NCI-H774 (cell line): Measurements from ENCODE around the gene SCFD2.
A peak's percentile ranks its signal among the peaks of the same experiment; 100 is the strongest.
"Not testable (repeated sequence)": the region's sequence is repeated elsewhere in the genome, so short reads cannot be mapped to it uniquely, and the experiment has no call there.

Experiments used
- DNase-seq: peaks from one replicate; lab custom pipeline; 2025; lab: John Stamatoyannopoulos, UW

The SCFD2 gene

DNA sequence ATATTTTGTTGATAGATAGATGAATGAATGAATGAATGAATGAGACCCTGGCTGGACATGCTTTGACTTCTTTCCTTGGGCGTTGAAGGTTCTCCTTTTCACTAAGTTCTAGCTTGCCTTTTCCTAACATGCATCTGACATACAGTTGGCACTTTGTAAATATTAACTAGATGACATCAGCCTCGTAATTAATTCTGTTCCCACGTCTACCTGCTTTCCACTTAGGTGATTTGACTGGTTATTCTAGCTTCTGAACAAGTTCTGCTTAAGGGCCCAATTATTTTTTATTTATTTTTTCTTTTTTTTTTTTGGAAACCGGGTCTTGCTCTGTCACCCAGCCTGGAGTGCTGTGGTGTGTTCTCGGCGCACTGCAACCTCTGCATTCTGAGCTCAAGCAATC is 517.6 kb downstream of the SCFD2 start:
- DNase-seq, result peak; percentile 57

DNA sequence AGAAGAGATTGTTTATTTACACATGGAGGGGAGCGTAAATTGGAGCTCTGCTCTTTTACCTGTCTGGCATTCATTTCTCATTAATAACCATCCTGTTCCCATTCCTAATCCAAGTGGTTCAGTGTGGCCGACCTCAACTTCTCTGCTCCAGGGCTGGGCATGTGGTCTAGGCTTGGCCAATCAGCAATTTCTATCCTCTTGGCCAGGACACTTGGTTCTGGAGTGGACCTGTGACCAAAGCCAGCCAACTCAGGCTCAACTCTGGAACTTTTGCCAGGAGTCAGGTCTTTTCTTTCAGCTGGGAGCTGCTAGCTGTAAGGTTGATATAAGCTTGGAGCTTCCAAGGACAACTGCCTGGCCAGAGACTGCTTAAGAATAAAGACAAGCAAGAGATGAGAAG is 519.4 kb downstream of the SCFD2 start:
- no peak for DNase-seq

DNA sequence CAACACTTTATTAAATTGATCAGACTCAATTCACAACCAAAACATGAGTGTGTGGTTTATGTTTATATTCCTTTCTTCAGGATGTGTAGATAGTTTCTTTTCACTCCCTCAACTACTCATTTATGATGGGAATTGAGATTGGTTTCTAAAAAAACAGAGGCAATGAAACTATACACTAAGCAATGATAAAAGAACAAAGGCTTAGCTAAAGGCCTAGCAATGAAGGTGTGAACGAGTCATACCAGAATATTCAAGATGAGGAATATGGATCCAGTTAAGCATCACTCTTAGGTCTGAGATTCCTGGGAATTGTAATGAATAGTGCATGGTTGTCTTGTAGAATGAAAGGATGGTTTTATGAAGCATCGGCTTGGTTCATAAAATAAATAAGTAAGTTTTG is 521.3 kb downstream of the SCFD2 start:
- no peak for DNase-seq

DNA sequence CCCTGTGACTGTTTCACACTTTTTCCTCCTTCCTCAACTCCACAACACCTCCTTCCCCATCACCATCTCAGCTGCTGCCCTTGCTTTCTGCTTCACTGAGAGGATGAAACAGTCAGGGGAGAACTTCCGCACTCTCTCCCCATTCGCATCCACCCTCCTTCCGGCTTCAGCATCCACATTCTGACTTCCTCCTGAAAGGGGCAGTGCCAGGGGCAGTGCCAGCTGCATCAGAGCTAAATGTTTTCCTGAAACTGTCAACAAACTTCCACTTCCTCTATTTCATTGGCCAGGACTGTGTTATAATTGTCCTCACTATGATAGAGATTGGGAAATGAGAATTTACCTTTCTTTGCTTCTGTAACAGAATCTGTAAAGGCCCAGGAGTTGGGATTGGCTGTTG is 521.9 kb downstream of the SCFD2 start:
- no peak for DNase-seq

DNA sequence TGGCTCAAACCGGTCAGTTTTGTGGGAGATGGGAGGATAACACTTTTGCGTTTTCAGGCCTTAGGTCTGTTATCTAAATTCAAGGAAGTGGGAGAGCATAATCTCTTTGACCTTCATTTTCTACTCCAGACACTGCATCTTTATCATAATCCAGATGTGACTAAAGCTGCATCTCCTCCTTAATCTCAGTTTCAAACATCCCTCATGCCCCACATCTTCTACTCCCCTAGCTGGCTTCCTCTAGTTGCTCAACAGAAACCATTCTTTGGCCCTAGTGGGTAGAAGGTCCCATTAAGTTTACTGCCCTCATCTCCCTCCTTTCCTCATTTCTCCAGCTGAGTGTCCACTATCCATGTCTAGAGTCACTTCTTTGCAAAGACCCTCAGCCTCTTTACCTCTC is 522.5 kb downstream of the SCFD2 start:
- no peak for DNase-seq

DNA sequence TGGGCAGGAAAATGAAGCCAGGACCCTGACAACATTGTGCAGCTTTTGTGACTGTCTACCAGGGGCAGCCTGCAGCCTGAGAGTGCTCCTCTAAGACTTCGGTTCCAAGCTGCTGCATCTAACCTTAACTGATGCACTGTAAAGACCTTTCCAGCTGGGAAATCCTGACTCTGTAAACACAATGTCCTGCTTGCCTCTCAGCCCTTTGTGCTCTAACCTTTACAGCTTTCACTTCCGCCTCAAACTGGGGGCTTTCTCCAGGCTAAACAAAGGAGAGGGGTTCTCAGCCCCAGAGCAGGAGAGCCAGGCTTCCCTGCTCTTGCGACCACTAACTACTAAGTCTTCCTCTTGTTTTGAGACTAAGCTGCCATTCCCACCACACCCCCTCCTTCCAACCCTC is 523.1 kb downstream of the SCFD2 start:
- no peak for DNase-seq

DNA sequence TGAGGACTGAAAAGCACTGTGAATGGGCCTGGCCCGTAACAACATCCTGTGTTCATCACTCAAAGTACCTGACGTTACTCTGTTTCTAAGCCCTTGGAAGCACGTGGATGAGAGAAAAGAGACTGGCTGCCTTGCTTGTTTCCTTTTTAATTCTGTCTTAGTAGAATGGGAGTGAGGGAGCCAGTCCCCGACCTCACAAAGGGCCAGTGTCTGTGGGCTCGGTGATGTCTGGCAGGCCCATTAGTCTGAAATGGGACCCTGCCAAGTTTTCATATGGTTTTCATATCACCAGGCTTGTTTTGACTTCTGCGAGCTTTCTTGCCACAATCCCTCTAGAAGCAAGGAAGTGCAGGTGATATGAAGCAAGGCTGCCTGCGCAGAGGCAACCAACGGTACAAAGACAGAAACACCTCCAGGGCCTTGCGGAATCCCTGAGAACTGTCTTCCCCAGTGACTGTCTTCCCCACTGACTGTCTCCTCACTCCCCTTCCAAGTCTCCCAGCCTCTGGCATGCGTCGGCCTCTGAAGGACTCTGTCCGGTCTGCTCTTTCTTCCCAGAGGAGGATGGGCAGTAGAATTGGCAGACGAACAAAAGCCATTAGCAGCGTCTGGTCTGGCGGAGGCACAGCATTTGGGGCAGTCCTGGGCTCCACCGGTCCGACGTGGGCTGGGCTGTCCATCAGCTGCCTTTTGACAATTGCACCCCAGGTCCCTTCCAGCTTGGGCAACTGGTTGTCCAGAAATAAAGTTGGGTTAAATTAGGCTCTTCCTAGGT is 524.0 kb downstream of the SCFD2 start:
- no peak for DNase-seq

DNA sequence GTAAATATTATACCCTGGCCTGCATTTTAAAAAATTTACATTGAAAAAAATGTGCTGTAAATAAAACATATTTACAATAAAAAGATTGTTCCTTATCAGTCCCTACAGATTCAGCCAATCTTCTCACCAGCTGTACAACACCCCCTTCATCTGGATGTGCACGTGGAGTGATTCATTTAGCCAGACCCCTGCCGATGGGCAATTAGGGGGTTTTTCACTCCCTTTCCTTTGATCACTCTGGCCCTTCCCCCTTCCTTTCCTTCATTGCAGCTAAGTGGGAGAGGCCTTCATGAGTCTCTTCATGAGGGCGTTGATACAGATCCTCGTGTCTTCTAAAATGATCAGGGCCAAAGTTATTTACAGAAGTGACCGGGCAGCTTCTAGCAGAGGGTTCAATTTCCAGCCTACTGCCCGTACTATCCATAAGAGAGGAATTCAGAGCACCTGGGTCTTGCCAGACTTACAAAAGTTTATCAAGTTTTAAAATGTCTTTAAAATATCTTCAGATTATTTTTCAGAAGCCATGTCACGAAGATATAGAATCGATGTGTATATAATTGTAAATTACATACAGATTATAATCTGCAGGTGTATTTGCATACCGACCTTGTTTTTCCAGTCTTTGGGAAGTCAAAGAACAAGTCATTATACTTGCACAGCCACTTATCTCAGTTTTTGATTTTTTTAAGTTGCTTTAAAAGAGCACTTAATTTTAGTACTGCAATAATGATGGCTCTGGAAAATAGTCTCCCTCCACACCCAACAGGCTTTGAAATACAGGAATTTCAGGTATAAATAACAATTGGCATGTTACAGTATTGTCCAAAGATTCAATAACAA is 525.1 kb downstream of the SCFD2 start:
- no peak for DNase-seq

DNA sequence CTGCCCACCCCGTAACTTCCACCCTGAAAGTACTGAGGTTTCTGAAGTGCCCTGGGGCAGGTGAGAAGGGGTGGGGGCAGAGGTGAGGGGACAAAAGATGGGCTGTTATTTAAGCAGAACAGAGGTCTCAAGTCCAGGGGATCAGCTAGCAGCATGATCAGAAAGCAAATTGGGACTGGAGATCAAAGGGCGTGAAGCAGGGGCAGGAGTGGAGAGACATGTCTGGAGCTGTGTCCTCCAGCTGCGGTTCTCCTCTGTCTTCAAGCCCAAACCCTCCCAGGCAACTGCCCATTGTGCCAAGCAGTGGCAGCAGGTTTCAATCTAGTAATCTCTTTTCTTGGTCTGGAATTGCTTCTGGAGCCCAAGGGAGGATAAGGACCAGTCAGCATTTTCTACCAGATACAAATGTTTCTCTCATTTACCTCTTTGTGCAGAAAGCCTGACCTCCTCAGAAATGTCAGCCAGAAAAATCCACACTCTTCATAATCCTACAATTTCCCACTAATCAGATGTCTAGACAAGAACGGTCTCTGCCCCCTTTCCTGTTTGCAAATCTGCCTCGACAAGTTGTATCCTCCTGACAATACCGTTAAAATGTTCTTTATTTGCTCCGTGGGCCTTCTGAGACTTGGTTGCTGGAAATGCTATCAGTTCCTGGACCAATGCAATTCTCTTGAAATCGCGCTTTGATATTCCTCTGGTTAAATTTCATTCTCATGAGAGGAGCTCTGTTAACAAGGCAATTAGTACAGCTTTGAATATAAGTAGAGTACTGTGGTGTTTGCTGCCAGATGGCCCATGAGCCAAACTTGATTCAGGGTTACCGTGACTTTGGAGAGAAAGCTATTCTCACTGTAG is 526.9 kb downstream of the SCFD2 start:
- no peak for DNase-seq

DNA sequence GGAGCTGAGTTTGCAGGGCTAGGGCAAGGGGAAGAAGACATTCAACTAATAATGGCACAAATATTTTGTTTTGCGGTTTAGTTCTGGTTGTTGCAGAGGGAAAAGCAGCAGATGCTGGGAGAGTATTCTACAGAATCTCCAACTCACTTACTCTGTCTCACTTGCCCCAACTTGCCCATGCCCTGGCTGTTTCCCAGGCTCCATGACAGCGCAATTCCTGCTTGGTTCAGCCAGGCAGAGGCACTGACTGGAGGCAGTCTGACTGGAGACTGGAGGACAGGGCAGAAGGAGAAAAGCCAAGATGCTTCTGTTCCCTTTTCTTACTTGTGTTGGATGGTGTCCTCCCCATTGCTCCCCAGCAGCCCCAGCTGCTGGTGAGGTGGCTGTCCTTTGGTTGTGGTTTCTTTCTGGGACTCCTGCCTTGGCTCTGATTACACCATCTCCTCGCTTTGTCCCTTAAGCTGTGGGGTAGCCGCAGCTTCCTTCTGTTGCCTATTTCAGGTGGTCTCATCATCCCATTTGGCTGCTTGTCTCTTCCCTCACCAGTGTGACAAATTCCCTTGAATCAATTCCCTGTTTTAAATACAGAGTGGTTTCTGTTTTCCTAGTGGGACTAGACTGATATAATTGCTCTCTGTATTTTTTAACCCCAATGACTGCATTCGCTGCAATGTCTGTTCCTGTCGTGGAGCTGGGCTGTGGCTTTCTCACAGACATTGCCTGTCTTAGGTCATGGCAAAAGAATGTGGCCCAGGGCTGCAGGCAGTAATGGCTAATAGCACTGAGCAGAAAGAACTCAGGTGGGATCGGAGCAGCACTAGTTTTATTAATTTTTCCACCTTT is 527.9 kb downstream of the SCFD2 start:
- no peak for DNase-seq

DNA sequence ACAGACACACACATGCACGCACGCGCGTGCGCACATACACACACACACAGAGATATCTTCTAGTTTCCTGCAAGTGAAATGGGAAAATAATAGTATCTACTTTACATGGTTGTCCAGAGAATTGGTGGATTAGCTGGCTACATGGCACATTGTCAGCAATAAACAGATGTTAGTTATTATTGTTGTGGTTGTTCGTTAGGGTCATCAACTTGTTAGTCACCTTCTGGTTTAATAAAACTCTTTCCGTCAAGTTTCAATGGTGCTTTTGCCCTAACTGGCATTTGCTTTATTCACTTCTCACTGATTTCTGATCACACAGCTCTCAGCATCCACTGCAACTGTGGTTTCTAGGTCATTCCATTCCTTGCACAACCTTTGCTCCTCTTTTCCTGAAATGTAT is 529.2 kb downstream of the SCFD2 start:
- no peak for DNase-seq

DNA sequence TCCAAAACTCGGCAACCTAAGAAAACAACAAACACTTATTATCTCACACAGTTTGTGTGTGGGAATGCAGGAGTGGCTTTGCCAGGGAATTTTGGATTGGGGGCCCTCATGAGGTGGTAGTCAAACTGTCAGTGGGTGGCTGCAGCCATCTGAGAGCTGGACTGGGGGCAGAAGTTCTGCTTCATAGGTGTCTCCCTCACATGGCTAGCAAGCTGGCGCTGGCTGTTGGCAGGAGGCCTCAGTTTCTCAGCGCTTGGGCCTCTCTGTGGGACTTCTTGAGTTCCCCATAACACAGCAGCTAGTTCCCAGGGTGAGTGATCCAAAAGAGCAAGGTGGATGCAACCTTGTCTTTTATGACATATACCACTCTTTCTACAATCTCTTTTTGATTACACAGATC is 529.7 kb downstream of the SCFD2 start:
- DNase-seq, result no peak

DNA sequence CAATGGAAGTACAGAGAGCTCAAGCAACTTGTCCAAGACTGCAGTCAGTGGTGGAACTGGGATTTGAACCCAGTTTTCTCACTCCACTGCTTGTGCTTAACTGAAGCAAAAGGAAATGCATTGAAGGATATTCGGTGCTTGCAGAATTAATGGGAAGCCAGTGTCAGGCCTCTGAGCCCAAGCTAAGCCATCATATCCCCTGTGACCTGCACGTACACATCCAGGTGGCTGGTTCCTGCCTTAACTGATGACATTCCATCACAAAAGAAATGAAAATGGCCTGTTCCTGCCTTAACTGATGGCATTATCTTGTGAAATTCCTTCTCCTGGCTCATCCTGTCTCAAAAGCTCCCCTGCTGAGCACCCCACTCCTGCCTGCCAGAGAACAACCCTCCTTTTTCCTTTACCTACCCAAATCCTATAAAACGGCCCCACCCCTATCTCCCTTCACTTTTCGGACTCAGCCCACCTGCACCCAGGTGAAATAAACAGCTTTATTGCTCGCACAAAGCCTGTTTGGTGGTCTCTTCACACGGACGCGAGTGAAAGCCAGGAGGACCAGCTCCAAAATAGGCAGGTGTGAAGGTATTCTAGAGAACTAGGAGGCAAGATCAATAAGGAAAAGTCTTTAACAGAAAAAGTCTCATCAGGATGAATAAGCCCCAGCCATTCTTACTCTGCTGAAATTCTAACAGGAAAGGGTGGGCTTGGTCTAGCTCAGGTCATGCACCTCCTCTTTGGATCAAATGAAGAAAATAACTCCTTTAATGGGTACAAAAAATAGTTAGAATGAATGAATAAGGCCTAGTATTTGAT is 531.0 kb downstream of the SCFD2 start:
- DNase-seq, result not testable (repeated sequence)

DNA sequence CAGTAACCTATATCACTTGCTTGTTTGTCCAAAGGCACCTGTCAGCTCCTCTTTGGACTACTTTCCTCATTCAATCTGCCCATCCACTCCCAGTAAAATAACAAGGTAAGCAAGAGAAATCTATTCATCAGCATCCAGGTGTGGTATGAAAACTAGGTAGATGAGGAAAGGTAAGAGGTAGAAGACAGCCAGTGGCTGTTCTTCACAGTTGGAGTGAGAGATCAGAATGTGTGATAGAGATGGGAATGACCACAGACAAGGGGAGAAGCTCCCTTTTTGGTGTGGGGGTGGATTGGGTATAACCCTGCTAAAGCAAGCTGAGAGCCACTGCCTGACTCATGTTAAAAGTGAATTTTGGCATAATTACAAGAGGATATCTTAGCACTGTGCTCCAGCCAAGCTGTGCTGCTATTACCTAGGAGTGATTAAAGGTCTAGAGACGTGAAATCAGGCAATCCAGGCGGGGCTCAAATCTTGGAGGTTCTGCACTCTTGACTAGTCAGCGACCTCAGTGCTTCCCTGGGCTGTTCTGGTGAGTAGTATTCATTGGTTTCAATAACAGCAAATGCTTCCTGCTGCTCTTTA is 531.8 kb downstream of the SCFD2 start:
- DNase-seq, result no peak

DNA sequence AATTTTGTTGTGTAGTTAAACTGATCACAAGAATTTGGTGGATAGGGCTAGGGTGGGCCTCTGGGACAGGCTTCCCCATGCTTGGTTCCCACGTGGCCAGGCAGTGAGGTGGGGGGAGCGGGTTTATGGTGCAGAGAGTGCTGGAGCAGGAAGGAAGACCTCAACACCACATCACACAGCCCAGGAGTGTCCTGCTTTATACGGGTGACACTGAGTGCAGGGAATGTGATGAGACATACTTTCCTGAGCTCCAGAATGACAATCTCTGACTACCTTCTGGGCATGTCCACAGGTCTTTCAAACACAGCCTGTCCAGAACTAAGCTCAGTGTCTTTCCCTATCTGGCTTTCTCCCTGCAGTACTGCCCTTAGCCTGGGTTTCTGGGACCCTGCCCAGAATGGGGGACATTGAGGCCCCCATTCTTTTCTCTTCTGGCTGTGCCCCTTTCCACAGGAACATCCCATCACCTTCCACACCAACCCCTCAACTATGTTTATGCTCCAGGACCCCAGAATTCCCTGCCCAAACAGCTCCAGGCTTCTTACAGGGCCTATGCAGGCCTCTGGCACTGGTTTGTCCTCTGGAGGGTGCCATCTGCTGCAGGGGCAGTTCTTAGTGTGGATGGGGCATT is 540.3 kb downstream of the SCFD2 start:
- no peak for DNase-seq

DNA sequence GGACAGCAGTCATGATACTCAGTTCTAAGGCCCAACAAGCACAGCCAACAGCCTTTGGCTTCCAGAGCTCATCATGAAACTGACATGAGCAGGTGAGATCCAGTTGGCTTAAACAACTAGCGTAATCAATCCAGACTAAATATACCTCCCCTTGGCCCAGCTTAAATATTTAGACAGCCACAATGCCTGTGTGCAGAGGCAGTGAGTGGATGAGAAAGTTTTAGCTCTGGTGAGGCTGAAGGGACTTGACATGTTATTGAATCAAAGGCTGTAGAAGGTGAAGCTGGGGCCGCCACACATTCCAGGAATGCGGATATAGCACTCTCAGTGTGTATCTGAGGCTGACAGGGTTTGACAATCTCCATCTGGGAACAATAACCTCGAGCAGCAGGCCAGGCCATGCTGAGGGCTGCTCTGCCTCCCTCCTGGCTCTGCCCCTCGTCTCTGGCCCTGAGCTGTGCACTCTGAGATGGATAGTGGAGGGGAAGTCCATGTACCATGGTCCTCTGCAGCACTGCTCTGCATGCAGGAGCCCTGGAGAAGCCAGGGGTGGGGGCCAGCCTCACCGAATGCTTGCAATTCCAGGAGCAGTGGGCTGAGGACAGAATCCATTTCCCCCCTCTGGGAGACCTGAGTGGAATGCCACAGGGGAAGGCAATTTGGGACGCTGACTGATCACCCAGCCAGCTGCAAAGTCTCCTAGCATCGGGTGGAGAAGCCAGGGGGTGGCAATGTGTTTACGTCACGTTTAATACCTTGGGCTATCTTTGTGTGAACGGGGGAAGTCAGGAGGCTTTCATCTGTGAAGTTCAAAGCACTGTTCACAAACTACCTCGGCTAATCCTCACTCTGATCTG is 541.0 kb downstream of the SCFD2 start:
- no peak for DNase-seq

DNA sequence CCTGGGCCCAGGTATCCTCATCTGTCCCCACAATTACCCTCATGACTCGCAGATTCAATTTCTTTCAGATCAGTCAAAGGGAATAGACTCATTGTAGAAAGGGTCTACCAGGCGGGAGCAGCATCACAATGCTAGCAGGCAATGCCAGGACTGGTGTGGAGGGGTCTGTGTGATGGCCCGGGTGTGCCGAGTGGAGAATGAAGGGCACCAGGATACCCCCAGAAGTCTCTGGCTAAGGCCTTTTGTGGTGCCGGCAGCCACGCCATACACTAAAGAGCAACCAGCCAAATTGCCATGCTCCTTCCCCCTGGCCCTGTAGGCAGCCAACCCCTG is 541.6 kb downstream of the SCFD2 start:
- DNase-seq, result no peak

DNA sequence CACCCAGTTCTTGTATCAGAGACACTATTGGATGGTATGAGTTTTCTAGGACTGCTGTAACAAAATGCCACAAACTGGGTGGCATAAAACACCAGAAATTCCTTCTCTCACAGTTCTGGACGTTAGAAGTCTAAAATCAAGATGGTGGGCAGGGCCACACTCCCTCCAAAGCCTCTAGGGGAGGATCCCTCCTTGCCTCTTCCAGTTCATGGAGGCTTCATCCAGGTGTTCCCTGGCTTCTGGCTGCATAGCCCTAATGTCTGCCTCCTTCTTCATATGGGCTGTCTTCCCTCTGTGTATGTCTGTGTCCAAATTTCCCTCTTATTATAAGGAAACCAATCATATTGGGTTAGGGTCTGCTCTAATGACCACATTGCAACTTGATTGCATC is 542.2 kb downstream of the SCFD2 start:
- DNase-seq, result no peak
